ENCODE data around the gene KRT9.
"Not testable (repeated sequence)": the region's sequence is repeated elsewhere in the genome, so short reads cannot be mapped to it uniquely, and the experiment has no call there.

Gene KRT9
- 0 reads per million in 3 donors for total RNA-seq

GRCh38 chr17:41571561-41572434 lies at the start of gene KRT9:
TSS of gene KRT9 (minus strand) at chr17:41572059. CDS start at chr17:41571992, 67 bp downstream.
- Histone ChIP-seq H3K27ac (ENCODE audit: insufficient read depth, low read length, poor library complexity, severe bottlenecking) (no peak within 1 kb of the TSS), H3K4me3 (ENCODE audit: insufficient read depth, low read depth, low read length, poor library complexity, severe bottlenecking) (no peak within 1 kb of the TSS), H3K27me3 (replicated peaks; ENCODE audit: control insufficient read depth, insufficient read depth, low read length, poor library complexity, severe bottlenecking) (peaks cover 11% of the 10 kb centered on the region), H3K4me1 (ENCODE audit: control insufficient read depth, insufficient read depth, low read length, poor library complexity, severe bottlenecking) (no peaks in the 10 kb centered on the region), H3K36me3 (ENCODE audit: control insufficient read depth, insufficient read depth, low read length) (no peaks in the 10 kb centered on the region), H3K9me3 (ENCODE audit: control insufficient read depth, low read length) (no peaks in the 10 kb centered on the region)
- no peak for DNase-seq

- not testable (repeated sequence) for H3K4me3 ChIP-seq (ENCODE audit: insufficient read depth, low read depth, low read length, poor library complexity, severe bottlenecking); H3K9me3 ChIP-seq (ENCODE audit: control insufficient read depth, low read length); H3K36me3 ChIP-seq (ENCODE audit: control insufficient read depth, insufficient read depth, low read length); H3K27me3 ChIP-seq (replicated peaks; ENCODE audit: control insufficient read depth, insufficient read depth, low read length, poor library complexity, severe bottlenecking); H3K27ac ChIP-seq (ENCODE audit: insufficient read depth, low read length, poor library complexity, severe bottlenecking); H3K4me1 ChIP-seq (ENCODE audit: control insufficient read depth, insufficient read depth, low read length, poor library complexity, severe bottlenecking); DNase-seq
Measured at GRCh38 chr17:41621435-41621817, 49.6 kb upstream of the KRT9 start.

GRCh38 chr17:41620583-41621434 lies 49.0 kb upstream of the KRT9 start:
- H3K4me3 ChIP-seq (ENCODE audit: insufficient read depth, low read depth, low read length, poor library complexity, severe bottlenecking) = no peak overlapping the region
- no peaks in the 10 kb centered on the region for H3K27me3 ChIP-seq (replicated peaks; ENCODE audit: control insufficient read depth, insufficient read depth, low read length, poor library complexity, severe bottlenecking)
- no peaks in the 10 kb centered on the region for H3K9me3 ChIP-seq (ENCODE audit: control insufficient read depth, low read length)
- no peaks in the 10 kb centered on the region for H3K36me3 ChIP-seq (ENCODE audit: control insufficient read depth, insufficient read depth, low read length)
- H3K4me1 ChIP-seq (ENCODE audit: control insufficient read depth, insufficient read depth, low read length, poor library complexity, severe bottlenecking) = no peaks in the 10 kb centered on the region
- no peak for DNase-seq
- no peak overlapping the region for H3K27ac ChIP-seq (ENCODE audit: insufficient read depth, low read length, poor library complexity, severe bottlenecking)

DNA sequence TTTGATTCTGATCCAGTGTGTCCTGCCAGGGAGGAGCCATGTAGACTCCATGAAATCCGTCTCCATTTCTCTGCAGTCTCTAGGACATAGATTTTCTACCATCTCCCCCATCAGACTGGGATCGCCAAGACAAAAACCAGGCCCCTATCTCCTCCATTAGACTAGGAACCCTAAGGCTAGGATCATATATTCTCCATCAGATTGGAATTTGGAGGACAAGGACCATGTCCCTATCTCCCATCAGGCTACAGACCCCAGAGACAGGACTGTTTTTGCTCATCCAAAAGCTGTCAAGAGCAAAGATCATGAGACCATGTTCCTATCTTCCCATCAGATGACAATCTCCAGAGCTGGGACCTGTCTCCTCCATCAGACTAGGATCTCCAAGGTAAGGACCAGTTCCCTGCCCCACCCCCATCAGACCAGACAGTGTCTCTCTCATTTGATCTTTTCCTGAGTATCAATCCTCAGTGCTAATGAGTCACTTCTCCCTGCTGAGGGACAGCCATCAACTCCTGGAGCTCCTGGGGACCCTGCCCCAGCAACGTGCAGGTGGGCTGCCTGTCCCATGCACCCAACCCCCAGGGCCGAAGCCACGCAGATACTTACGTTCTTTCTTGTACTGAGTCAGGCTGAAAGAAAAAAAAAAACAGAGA lies 48.2 kb upstream of the KRT9 start:
- H3K4me1 ChIP-seq (ENCODE audit: control insufficient read depth, insufficient read depth, low read length, poor library complexity, severe bottlenecking); H3K27me3 ChIP-seq (replicated peaks; ENCODE audit: control insufficient read depth, insufficient read depth, low read length, poor library complexity, severe bottlenecking); H3K36me3 ChIP-seq (ENCODE audit: control insufficient read depth, insufficient read depth, low read length); H3K27ac ChIP-seq (ENCODE audit: insufficient read depth, low read length, poor library complexity, severe bottlenecking); H3K9me3 ChIP-seq (ENCODE audit: control insufficient read depth, low read length); DNase-seq; H3K4me3 ChIP-seq (ENCODE audit: insufficient read depth, low read depth, low read length, poor library complexity, severe bottlenecking): not testable (repeated sequence)

DNA sequence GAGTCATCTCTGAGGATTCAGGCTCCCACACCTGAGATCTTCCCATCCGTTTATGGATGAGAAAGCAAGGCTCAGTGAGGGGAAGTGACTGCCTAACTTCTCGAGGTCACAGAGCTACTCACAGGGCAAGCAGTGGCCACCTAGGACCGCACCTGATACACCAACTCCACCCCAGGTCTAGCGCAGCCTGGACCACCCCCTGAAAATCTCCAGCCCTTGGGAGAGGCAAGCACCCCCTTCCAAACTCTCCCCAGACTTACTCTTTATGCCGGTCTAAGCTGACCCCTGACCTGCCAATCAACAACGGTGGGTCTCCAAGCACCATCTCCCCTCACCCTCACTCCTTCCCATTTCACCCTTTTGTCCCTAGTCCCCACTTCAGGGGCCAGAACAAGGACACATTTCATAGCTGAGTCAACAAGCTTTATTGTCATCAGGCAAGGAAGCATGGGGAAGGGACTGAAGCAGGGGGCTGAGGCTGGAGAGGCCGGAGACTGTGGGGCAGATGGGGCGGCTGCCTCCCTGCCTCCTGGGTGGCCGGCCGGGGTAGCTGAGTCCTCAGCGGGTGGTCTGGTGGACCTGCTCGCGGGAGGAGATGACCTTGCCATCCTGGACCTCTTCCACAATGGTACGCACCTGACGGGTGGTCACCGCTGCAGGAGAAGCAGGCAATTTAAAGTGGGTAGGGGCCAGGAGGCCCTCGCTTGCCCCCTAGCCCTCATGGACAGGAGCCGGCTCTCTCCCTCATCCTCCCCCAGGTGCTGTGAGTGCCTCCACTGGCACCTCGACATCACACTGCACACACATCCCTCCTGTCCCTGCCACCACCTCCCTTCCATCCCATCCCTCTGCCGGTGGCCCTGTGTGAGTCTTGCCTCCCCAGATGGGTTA lies 47.4 kb upstream of the KRT9 start:
- H3K4me3 ChIP-seq (ENCODE audit: insufficient read depth, low read depth, low read length, poor library complexity, severe bottlenecking) = no peak overlapping the region
- H3K9me3 ChIP-seq (ENCODE audit: control insufficient read depth, low read length) = no peaks in the 10 kb centered on the region
- DNase-seq = no peak
- no peaks in the 10 kb centered on the region for H3K27me3 ChIP-seq (replicated peaks; ENCODE audit: control insufficient read depth, insufficient read depth, low read length, poor library complexity, severe bottlenecking)
- no peaks in the 10 kb centered on the region for H3K4me1 ChIP-seq (ENCODE audit: control insufficient read depth, insufficient read depth, low read length, poor library complexity, severe bottlenecking)
- no peaks in the 10 kb centered on the region for H3K36me3 ChIP-seq (ENCODE audit: control insufficient read depth, insufficient read depth, low read length)
- H3K27ac ChIP-seq (ENCODE audit: insufficient read depth, low read length, poor library complexity, severe bottlenecking) = no peak overlapping the region

GRCh38 chr17:41618341-41619035 lies 46.6 kb upstream of the KRT9 start:
- Histone ChIP-seq H3K27me3 (replicated peaks; ENCODE audit: control insufficient read depth, insufficient read depth, low read length, poor library complexity, severe bottlenecking) (no peaks in the 10 kb centered on the region), H3K4me1 (ENCODE audit: control insufficient read depth, insufficient read depth, low read length, poor library complexity, severe bottlenecking) (no peaks in the 10 kb centered on the region), H3K9me3 (ENCODE audit: control insufficient read depth, low read length) (no peaks in the 10 kb centered on the region), H3K36me3 (ENCODE audit: control insufficient read depth, insufficient read depth, low read length) (no peaks in the 10 kb centered on the region), H3K4me3 (ENCODE audit: insufficient read depth, low read depth, low read length, poor library complexity, severe bottlenecking) (no peak overlapping the region), H3K27ac (ENCODE audit: insufficient read depth, low read length, poor library complexity, severe bottlenecking) (no peak overlapping the region)
- no peak for DNase-seq

- Histone ChIP-seq H3K27me3 (replicated peaks; ENCODE audit: control insufficient read depth, insufficient read depth, low read length, poor library complexity, severe bottlenecking) (no peaks in the 10 kb centered on the region), H3K4me1 (ENCODE audit: control insufficient read depth, insufficient read depth, low read length, poor library complexity, severe bottlenecking) (no peaks in the 10 kb centered on the region), H3K36me3 (ENCODE audit: control insufficient read depth, insufficient read depth, low read length) (no peaks in the 10 kb centered on the region), H3K27ac (ENCODE audit: insufficient read depth, low read length, poor library complexity, severe bottlenecking) (no peak overlapping the region), H3K9me3 (ENCODE audit: control insufficient read depth, low read length) (no peaks in the 10 kb centered on the region), H3K4me3 (ENCODE audit: insufficient read depth, low read depth, low read length, poor library complexity, severe bottlenecking) (no peak overlapping the region)
- no peak for DNase-seq
Measured at GRCh38 chr17:41617698-41618097, 45.8 kb upstream of the KRT9 start.

GRCh38 chr17:41617136-41617535 lies 45.3 kb upstream of the KRT9 start:
- H3K9me3 ChIP-seq (ENCODE audit: control insufficient read depth, low read length) = no peaks in the 10 kb centered on the region

DNA sequence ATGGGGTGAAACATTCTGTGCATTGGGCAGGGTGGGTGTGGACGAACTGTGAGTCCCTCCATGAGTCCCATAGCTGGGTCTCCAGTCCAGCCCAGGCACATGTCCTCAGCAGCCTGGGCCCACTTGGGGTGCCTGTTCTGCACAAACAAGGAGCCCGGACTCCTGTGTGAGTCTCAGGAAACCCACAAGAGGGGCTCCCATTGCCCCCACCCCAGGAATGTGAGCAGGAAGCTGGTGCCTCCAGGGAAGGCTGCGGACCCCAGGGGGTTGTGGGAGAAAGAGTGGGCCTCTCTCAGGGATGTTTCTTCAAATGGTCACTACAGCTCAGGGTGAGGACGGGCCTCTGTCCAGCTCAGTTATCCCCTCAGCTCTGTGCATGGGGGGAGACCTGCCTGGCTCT lies 44.6 kb upstream of the KRT9 start:
- H3K36me3 ChIP-seq (ENCODE audit: control insufficient read depth, insufficient read depth, low read length); H3K4me1 ChIP-seq (ENCODE audit: control insufficient read depth, insufficient read depth, low read length, poor library complexity, severe bottlenecking); H3K4me3 ChIP-seq (ENCODE audit: insufficient read depth, low read depth, low read length, poor library complexity, severe bottlenecking); H3K27me3 ChIP-seq (replicated peaks; ENCODE audit: control insufficient read depth, insufficient read depth, low read length, poor library complexity, severe bottlenecking); H3K27ac ChIP-seq (ENCODE audit: insufficient read depth, low read length, poor library complexity, severe bottlenecking); H3K9me3 ChIP-seq (ENCODE audit: control insufficient read depth, low read length); DNase-seq: not testable (repeated sequence)

More at GRCh38 chr17:41617136-41617535, 45.3 kb upstream of the KRT9 start:
- no peaks in the 10 kb centered on the region for H3K4me1 ChIP-seq (ENCODE audit: control insufficient read depth, insufficient read depth, low read length, poor library complexity, severe bottlenecking)
- no peak overlapping the region for H3K4me3 ChIP-seq (ENCODE audit: insufficient read depth, low read depth, low read length, poor library complexity, severe bottlenecking)
- H3K27ac ChIP-seq (ENCODE audit: insufficient read depth, low read length, poor library complexity, severe bottlenecking) = no peak overlapping the region
- no peaks in the 10 kb centered on the region for H3K27me3 ChIP-seq (replicated peaks; ENCODE audit: control insufficient read depth, insufficient read depth, low read length, poor library complexity, severe bottlenecking)
- no peaks in the 10 kb centered on the region for H3K36me3 ChIP-seq (ENCODE audit: control insufficient read depth, insufficient read depth, low read length)
- no peak for DNase-seq
